NCI-H2171 (cell line): ENCODE data around the gene KLHL11.
"Not testable (repeated sequence)": the region's sequence is repeated elsewhere in the genome, so short reads cannot be mapped to it uniquely, and the experiment has no call there.

Experiments
- DNase-seq: peaks from one replicate; lab custom pipeline; 2025; lab: John Stamatoyannopoulos, UW

KLHL11 gene

GRCh38 chr17:41888332-41888965 is 23.2 kb upstream of the KLHL11 start:
- DNase-seq: no peak

GRCh38 chr17:41885733-41886132 is 20.5 kb upstream of the KLHL11 start:
- no peak for DNase-seq

- no peak for DNase-seq
These were observed 17.5 kb upstream of the KLHL11 start for GRCh38 chr17:41882756-41883155.

GRCh38 chr17:41880130-41880529 is 14.9 kb upstream of the KLHL11 start:
- DNase-seq: no peak

- DNase-seq: not testable (repeated sequence)
These were observed 9.1 kb upstream of the KLHL11 start for GRCh38 chr17:41874293-41874670.

GRCh38 chr17:41873559-41874292 is 8.5 kb upstream of the KLHL11 start:
- no peak for DNase-seq

- DNase-seq: no peak
These were observed 6.6 kb upstream of the KLHL11 start for GRCh38 chr17:41871789-41872188.

- no peak for DNase-seq
These were observed 5.4 kb upstream of the KLHL11 start for GRCh38 chr17:41870627-41871026.

- no peak for DNase-seq
These were observed 4.9 kb upstream of the KLHL11 start for GRCh38 chr17:41870097-41870496.

GRCh38 chr17:41869426-41869825 is 4.2 kb upstream of the KLHL11 start:
- no peak for DNase-seq

- no peak for DNase-seq
These were observed 3.3 kb upstream of the KLHL11 start for GRCh38 chr17:41868568-41868967.

- DNase-seq: no peak
These were observed 322 bp upstream of the KLHL11 start for GRCh38 chr17:41865596-41865893.

- no peak for DNase-seq
These were observed 756 bp downstream of the KLHL11 start for GRCh38 chr17:41864498-41864835.

GRCh38 chr17:41863074-41863848 is 2.0 kb downstream of the KLHL11 start:
- DNase-seq: no peak

GRCh38 chr17:41860254-41860931 is 4.8 kb downstream of the KLHL11 start:
- DNase-seq: no peak

- not testable (repeated sequence) for DNase-seq
These were observed 13.8 kb downstream of the KLHL11 start for GRCh38 chr17:41851382-41851781.

- DNase-seq: no peak
These were observed 15.8 kb downstream of the KLHL11 start for GRCh38 chr17:41849251-41849990.

- DNase-seq: no peak
These were observed 16.4 kb downstream of the KLHL11 start for GRCh38 chr17:41848788-41849187.

GRCh38 chr17:41844971-41845370 is 20.3 kb downstream of the KLHL11 start:
- DNase-seq: no peak

GRCh38 chr17:41840781-41841180 is 24.4 kb downstream of the KLHL11 start:
- DNase-seq: not testable (repeated sequence)

GRCh38 chr17:41839448-41839847 is 25.8 kb downstream of the KLHL11 start:
- DNase-seq: not testable (repeated sequence)
